T1000 (cell line): ENCODE measurements around the gene SEPTIN1.
"Not testable (repeated sequence)": the region's sequence is repeated elsewhere in the genome, so short reads cannot be mapped to it uniquely, and the experiment has no call there.

ENCODE experiments used
- DNase-seq: peaks from one replicate; lab custom pipeline; 2025; ENCODE audit warnings: mixed read lengths; lab: John Stamatoyannopoulos, UW

The SEPTIN1 gene

DNA sequence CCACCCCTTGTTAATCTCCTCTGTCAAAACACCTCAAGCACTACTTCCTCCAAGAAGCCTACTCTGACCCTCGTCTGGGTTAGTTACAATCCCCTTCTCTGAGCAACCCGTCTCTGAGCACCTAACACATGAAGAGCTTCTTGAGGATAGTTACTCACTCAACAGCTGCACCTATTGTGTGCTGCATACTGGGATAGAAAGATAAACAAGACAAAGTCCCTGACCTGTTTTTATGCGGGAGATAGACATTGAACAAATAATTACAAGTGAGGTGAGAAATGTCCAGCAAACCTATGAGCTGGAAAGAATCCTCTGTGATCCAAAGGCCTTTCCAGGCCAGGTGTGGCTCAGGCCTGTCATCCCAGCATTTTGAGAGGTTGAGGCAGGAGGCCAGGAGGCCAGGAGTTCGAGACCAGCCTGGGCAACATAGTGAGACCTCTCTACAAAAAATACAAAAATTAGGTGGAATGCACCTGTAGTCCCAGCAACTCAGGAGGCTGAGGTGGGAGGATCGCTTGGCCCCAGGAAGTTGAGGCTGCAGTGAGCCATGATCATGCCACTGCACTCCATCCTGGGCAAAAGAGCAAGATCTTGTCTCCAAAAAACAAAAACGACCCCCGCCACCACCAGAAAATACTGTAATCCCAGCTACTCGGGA lies 19.5 kb upstream of the SEPTIN1 start:
- no peak for DNase-seq

DNA sequence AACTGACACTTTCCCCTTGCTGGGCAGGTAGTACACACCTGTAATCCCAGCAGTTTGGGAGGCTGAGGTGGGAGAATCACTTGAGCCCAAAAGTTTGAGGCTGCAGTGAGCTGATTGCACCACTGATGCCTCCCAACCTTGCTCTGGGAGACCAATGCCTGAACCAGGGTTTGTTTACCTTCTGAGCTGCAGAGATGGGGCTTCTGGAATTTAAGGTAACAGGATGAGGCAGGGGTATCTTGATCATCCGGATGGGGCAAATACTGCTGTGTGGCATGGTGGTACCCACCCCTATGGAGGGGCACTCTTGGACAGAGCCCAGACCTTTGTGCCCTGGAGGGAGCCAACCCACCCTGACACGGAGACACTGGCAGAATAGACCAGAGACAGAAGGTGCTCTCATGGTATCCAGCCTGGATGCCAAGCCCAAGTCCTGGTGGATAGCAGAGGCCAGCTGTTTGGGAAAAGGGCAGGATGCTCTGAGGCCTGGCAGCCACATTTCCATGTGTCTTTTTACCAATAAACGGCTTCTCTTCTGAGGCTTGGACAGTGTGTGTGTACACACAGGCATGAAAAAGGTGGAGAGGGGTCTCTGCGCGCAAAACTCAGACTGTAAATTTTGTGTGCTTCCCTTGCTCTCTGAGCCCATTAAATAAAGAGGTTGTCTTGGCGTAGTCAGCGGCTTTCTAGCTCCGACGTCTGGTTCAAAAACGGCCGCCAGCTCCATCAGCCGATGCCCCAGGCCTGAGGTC lies 17.2 kb upstream of the SEPTIN1 start:
- no peak for DNase-seq

DNA sequence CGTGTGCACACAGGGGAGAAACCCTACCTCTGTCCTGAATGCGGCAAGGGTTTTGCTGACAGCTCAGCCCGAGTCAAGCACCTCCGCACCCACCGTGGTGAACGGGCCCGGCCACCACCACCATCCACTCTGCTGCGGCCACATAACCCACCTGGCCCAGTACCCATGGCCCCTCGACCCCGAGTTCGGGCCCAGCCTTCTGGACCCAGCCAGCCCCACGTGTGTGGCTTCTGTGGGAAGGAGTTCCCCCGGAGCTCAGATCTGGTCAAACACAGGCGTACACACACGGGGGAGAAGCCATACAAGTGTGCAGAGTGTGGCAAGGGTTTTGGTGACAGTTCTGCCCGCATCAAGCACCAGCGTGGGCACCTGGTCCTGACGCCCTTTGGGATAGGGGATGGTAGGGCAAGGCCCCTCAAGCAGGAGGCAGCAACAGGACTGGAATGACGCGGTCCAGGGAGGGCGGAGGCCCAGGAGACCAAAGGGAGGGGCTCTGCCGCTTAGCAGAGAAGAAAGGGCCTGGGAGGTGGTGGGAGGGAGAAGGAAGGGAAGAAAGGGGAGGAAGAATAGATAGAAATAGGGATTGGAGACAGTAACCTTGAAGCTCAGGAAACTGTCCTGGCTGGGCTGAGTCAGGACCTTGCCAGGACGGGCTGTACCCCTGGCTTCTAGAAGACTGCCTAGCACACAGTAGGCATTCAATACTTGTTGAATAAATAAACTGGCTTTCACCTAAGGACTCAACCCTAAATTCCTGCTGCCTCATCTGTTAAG lies 16.5 kb upstream of the SEPTIN1 start:
- no peak for DNase-seq

DNA sequence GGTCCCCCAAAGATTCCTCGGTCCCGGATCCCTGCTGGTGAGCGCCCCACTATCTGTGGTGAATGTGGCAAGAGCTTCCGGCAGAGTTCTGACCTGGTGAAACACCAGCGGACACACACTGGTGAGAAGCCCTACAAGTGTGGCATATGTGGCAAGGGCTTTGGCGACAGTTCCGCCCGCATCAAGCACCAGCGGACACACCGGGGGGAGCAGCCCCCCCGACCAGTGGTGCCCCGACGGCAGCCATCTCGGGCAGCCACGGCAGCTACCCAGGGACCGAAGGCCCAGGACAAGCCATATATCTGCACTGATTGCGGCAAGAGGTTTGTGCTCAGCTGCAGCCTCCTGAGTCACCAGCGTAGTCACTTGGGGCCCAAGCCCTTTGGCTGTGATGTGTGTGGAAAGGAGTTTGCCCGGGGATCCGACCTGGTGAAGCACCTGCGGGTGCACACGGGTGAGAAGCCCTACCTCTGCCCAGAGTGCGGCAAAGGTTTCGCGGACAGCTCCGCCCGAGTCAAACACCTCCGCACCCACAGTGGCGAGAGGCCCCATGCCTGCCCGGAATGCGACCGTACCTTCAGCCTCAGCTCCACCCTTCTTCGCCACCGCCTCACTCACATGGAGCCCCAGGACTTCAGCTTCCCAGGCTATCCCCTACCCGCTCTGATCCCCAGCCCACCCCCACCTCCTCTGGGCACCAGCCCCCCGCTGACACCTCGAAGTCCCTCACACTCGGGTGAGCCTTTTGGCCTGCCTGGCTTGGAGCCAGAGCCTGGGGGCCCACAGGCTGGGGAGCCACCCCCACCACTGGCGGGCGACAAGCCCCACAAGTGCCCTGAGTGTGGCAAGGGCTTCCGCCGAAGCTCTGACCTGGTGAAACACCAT lies 15.7 kb upstream of the SEPTIN1 start:
- no peak for DNase-seq

DNA sequence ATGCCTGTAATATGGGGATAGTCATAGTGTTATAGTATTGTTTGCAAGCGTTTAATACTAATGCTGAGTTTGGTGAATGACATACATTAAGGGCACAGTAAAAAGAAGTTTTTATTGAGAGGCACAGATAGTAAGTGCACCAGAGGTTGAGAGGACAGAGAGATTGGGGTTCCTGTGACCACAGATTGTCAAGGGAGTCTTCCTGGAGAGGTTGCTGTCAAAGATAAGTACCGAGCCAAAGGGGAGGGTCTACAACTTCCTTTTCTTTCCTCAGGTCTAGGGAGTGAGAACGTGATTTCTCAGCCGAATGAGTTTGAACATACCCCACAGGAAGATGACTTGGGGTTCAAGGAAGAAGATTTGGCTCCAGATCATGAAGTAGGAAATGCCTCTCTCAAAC lies 14.7 kb upstream of the SEPTIN1 start:
- DNase-seq, result no peak

DNA sequence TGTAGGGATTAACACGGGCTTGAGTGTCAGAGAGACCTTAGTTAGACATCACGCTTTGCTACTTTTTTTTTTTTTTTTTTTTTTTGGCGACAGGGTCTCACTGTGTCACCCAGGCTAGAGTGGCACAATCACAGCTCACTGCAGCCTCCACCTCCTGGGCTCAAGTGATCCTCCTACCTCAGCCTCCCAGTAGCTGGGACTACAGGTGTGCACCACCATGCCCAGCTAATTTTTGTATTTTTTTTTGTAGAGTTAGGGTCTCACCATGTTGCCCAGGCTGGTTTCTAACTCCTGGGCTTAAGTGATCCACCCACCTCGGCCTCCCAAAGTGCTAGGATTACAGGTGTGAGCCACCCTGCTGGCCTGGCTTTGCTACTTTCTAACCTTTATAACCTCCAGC lies 14.3 kb upstream of the SEPTIN1 start:
- not testable (repeated sequence) for DNase-seq

DNA sequence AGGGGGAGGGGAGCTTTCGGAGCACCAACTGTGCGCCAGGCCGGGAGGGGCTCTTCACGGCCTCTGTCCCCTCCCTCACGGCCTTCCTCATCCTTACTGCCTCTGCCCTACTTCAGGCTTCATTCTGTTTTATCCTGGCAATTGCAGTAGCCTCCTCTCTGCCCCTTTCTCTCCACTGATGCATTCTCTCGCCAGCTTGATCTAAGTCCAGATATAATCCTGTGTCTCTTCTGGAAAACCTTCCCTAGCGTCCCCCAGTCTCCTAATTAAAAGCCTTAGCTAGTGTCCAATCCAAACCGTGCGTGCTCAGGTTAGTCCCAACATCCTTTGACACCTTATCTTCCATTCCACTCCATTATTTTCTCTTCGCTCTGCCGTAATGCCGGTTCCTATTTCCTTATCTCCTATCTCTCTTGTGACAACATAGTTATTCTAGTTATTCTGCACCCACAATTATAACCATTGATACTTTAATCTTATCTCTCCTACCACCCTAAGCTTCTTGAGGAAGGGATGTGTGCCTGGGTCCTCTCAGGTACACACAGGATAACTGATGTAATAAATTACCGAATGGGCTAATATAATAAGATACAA lies 13.7 kb upstream of the SEPTIN1 start:
- peak; percentile 14 for DNase-seq

DNA sequence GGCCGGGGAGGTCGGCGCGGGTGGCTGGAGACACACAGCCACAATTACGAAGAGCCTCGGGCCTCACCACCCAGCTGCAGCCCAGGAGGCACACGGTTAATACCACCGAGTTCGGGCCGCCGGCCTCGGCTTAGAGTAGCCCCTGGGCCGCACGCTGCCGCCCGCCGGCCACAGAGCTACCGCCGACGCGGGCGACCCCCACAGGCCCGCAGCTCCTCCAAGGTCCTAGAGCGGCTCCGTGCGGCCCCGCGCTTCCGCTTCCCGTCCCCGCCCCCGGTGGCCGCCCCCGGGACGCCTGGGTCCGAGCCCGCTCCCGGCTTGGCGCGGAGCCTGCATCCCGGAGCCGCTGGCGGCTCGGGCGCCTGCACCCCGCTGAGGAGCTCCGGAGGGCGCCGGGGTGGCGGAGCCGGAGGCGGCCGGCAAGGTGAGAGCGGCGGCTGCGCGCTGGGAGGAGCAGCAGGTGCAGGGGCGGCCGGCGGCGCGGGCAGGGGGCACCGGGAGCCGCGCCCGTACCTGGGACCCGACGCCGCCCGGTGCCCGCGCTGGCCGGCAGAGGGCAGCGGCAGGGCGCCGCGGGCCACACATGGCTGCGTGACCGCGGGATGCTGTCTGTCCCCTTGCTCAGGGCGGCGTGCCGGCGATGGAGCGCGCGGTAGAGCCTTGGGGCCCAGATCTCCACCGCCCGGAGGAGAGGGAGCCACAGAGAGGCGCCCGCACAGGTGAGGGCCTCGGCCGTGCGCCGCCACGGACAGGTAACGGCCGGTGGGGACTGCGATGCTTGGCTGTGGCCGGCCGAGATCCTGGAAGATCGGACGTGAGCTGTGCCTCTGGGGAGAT lies 13.0 kb upstream of the SEPTIN1 start, which contains the start of gene ZNF48:
Gene ZNF48, plus strand, starts transcription at position 266 of the 837 bp plus-strand sequence. Its CDS starts 375 bp downstream, at position 641.
- DNase-seq, result peak; percentile 55

DNA sequence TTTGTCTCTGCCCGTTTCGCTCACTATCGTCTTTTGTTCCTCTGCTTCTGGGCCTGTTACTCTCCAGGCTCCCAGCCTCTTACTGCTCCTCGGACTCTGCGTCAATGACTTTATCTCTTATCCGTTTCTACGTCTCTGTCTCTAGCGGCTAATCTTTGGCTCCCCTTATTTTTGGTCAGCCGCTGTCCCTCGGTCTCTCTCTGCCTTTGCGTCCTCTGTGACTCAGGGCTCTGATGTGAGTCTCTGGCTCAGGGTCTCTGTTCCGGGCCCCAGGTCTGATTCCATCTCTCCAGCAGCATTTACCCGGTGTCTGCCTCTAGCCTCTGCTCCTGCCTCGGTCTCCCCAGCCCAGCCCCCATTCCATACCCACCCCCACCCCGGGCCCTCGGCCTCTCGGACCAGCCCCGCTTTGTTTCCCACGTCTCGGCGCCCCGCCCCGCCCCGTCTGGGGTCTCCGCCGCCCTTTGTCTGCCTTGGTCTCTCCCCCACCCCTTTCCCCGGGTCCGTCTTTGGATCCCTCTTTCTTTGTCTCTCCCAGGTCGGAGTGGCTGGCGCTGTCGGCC lies 12.3 kb upstream of the SEPTIN1 start:
- no peak for DNase-seq

DNA sequence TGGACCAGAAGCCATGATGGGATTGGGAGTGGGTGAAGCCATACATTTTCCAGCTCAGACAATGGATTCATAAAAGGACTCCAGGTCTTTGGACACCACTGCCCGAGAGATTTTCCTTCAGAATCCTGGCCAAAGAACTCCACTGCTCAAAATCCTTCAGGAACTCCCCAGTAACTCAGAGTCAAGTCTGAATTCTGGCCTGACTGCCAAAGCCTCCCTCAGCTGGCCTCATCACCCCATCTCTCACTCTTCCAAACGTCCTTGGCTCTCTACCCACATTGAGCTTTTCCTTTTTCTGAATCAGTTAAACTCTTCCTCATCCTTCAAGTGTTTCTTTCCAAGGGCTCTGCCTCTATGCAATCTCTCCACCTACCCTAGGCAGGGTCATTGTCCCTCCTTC lies 1.2 kb upstream of the SEPTIN1 start:
- DNase-seq, result no peak

DNA sequence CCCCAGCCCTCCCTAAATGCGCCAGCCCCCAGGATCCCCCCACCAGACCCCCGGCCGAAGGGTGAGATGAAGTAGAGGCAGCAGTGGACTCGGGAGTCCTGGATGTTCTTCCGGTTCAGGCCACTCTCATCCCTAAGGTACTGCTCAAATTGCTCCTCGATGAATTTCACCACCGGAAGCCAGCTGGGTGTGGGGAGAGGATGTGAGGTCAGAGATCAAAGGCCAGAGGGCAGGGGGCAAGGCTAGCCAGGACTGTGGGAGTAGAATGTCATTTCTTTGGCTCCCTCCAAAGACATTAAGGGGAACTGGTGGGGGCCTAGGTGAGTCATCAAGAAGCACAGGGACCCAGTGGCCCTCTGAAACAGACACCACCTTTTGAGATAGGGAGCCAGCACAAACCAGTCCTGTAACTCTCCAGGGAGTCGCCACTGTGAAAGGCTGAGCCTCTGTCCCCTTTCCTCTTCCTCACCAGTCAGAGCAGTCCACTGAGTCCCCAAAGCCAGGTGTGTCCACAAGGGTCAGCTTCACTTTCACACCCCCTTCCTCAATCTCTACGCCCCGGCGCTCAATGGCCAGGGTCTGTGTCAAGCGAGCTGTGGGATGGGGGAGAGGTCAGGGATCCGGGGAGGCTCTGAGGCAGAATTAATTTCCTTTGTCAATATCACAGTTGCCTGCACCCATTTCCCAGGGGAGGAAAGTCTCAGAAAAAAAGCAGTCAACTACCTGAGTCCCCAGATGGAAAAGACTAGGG lies 895 bp downstream of the SEPTIN1 start:
- no peak for DNase-seq

DNA sequence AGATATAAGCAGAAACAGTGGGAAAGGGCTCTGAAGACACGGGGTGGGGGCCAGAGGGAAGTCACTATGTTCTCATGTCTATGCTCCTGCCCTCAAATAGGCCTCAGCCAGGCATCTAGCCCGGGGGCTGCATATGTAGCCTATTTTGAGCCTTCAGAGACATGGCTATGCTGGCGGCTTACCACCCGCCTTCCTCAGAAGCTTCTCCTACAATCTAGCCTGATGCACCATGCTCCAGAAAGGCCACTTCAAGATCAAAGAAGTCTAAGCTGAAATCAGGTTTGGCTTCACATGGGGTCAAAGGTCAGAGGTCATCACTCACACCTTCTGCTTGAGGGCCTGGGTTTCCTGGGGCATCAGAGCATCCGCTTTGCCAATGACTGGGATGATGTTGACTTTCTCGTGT lies 1.6 kb downstream of the SEPTIN1 start:
- no peak for DNase-seq

DNA sequence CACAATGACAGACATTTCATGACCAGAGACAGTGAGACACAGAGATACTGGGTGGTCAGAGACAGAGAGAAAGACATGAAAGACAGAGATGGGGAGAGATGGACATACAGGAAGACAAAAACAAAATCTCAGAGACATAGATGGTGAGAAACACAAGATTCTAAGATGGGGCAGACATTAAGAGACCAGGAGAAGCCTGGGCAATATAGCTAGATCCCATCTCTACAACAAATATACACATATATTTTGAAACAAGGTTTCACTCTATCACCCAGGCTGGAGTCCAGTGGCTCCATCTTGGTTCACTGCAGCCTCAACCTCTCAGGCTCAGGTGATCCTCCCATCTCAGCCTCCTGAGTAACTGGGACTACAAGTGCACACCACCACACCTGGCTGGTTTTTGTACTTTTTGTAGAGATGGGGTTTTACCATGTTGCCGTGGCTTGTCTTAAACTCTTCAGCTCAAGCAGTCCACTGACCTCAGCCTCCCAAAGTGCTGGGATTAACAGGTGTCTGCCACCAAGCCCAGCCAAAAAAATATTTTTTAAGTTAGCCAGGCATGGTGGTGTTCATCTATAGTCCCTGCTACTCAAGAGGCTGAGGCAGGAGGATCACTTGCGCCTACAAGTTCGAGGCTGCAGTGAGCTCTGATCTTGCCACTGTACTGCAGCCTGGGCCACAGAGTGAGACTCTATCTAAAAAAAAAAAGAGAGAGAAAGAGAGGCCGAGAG lies 2.1 kb downstream of the SEPTIN1 start:
- DNase-seq, result no peak

DNA sequence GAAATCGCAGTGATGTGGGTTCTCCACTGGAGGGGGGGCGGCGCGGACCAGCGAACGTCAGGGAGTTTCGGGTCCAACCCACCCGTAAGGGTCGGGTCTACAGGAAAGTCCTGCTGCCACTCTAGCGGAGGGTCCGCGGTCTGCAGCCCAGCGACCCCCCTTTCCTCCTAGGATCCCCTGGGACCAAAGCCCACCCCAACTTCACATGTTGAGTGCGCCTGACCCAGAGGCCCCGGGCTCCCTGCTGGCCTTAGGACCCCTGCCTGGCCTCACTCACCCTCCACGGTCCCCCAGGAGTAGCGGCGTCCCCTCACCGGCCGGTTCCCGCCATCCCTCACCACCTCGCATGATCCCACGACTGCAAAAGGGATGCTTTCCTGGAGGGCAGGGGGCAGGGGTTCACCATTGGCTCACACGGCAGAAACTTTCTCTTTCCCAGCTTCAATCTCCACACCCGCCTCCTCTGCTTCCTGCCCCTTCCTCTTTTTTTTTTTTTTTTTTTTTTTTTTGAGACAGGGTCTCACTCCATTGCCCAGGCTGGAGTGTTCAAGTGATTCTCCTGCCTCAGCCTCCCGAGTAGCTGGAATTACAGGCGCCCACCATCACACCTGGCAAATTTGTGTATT lies 3.1 kb downstream of the SEPTIN1 start:
- DNase-seq, result no peak

DNA sequence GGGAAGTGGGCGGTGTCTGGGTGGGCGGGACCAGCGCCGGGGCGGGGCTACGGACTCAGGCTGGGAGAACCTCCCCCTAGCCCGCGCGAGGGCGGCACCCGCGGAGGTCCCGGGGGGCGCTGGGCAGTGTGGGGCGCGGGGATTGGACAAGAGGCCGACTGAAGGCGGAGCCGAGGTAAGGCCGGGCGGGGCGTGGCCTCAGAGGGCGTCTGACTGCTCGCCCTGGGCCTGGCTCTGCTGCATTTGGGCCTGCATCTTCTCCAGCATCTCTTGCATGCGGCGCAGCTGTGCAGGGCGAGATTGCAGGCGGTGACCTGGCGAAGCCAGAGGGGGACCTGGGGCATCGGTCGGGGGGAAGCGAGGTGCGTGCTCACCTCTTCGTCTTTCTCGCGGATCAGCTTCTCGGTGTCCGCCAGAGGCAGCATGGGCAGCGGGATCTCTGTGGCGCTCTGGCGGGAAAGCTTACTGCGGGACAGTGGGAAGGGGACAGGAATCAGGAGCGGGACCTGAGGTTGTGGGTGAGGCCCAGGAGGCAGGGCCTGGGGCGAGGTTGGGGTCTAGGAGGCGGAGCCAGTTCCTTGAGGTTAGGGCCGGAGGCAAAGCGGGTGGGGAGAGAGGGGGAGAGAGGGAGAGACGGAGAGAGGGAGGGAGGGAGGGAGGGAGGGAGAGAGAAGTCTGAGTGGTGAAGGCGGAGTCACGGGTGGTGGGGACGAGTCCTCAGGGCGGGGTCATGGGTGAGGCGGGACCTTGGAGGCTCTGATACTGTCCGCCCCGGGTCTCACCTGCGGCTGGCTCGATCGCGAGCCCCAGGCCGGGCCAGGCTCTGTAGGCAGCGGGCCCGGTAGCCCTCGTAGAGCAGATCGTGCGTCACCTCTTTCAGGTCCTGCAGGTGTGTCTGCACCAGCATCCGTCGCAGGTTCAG lies 3.9 kb downstream of the SEPTIN1 start:
- peak; percentile 98 for DNase-seq

DNA sequence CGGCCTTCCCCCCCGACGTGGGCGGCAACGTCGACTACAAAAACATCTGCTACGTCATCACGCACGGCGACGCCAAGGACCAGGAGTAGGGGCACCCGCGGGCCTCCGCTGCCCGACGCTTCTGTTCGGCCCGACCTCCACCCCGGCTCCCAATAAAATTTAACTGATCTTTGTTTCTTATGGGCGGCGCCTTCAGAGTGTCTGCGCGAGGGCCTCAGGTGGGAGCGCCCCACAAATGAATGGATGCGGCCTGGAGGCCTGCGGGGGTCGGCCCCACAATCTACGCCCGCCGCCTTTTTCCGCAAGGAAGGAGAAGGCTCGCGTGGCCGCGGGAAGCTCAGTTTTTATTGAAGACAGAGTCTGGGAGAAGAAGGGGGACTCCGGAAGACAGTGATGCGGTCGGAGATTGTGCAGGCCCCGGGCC lies 4.5 kb downstream of the SEPTIN1 start:
- DNase-seq, result peak; percentile 76
